ENCODE measurements around the gene CRYBB3. TPM values are rescaled to one million over a fixed set of nuclear protein-coding genes. Genes with fewer than 3 reads are reported as not detected.

CRYBB3 gene
- total and polyA plus RNA-seq, 2 donors (not counting 1 experiment from before 2014, with no cell fraction given) = not detected

DNA sequence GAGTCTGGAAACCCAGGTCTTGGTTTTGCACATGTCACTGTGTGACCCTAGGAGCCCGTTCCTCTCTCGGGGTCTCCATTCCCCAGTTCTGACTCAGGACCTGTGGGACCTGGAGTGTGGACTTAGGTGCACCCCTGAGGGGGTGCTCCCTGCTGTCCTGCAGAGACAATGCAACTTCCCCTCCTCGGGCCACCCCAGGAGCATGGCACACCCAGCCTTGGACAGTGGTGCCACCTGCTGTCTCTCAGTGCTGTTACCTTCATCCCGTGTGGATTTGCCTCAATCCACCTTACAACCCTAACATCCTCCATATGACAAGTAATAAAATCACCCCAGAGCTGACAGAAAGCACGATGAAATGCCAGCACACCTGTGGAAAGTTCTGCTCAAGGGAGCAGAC is 27.5 kb upstream of the CRYBB3 start:
- H3K27me3 ChIP-seq (ENCODE audit: control insufficient read depth, insufficient read depth, low read length) = no peaks in the 10 kb centered on the region
- no peaks in the 10 kb centered on the region for H3K9me3 ChIP-seq (ENCODE audit: control insufficient read depth, insufficient read depth, low read depth, low read length)
- no peaks in the 10 kb centered on the region for H4K20me1 ChIP-seq (ENCODE audit: control insufficient read depth, extremely low read depth, insufficient read depth, low read length)

DNA sequence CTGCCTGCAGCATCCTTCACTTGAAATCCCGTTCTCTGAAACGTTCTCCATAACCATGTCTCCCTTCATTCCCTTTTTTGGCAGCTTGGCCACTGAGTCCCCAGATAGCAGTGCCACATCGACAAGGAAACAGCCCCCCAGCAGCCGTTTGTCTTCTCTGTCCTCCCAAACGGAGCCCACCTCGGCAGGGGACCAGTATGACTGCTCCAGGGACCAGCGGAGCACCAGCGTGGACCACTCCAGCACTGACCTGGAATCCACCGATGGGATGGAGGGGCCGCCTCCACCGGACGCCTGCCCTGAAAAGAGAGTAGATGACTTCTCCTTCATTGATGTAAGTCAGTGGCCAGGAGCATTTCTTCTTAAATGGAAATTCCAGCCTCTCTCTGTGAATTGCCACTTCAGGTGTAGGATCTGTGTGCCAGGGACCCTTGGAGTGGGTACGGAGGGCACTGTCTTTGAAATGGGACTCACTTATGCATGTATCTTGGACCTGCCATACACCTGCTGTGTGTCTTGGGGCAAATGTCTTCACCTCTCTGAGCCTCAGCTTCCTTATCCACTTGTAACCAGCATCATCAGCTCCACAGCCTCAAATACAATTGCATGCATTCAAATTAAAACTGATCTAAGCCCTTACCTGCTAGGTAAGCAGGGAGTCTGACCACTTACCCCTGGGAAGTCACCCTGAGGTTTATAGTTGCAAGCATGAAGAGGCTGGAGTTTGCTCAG is 25.3 kb upstream of the CRYBB3 start:
- no peak overlapping the region for H3K4me2 ChIP-seq (ENCODE audit: extremely low read depth, insufficient read depth, low read length)
- no peaks in the 10 kb centered on the region for H3K27me3 ChIP-seq (ENCODE audit: control insufficient read depth, insufficient read depth, low read length)
- H4K20me1 ChIP-seq (ENCODE audit: control insufficient read depth, extremely low read depth, insufficient read depth, low read length) = no peaks in the 10 kb centered on the region
- H3K79me2 ChIP-seq (ENCODE audit: control insufficient read depth, insufficient read depth, low read length) = no peaks in the 10 kb centered on the region
- no peak overlapping the region for H3K27ac ChIP-seq (ENCODE audit: insufficient read depth, low read length)
- no peak for TF ChIP-seq CTCF (conservative IDR thresholded peaks at IDR 0.05 in 1 of 2, IDR thresholded peaks at IDR 0.05 in 1 of 2; ENCODE audit: low read depth in 1 of 2, low read length in 2 of 2)
- no peak for TF ChIP-seq EZH2 (IDR thresholded peaks at IDR 0.05; ENCODE audit: low read length, missing control alignments)
- no peak overlapping the region for H3K4me3 ChIP-seq (replicated peaks in 1 of 4; ENCODE audit: control extremely low read depth in 1 of 4, insufficient read depth in 1 of 4, low read depth in 3 of 4, low read length in 4 of 4)
- no peaks in the 10 kb centered on the region for H3K4me1 ChIP-seq (ENCODE audit: control insufficient read depth, extremely low read depth, insufficient read depth, low read length)
- H3K9ac ChIP-seq (ENCODE audit: insufficient read depth, low read length) = no peak overlapping the region
- no peaks in the 10 kb centered on the region for H3K9me3 ChIP-seq (ENCODE audit: control insufficient read depth, insufficient read depth, low read depth, low read length)
- no peaks in the 10 kb centered on the region for H3K36me3 ChIP-seq (ENCODE audit: control insufficient read depth, insufficient read depth, low read length)
- no peak for DNase-seq (ENCODE audit: low read depth in 2 of 2)
- no peak overlapping the region for H2AFZ ChIP-seq (ENCODE audit: low read length)

More for the DNA sequence above, 27.5 kb upstream of the CRYBB3 start:
- Histone ChIP-seq H3K4me3 (replicated peaks in 1 of 4; ENCODE audit: control extremely low read depth in 1 of 4, insufficient read depth in 1 of 4, low read depth in 3 of 4, low read length in 4 of 4) (no peak overlapping the region), H3K27ac (ENCODE audit: insufficient read depth, low read length) (no peak overlapping the region), H3K4me1 (ENCODE audit: control insufficient read depth, extremely low read depth, insufficient read depth, low read length) (no peaks in the 10 kb centered on the region), H3K4me2 (ENCODE audit: extremely low read depth, insufficient read depth, low read length) (no peak overlapping the region), H2AFZ (ENCODE audit: low read length) (no peak overlapping the region), H3K36me3 (ENCODE audit: control insufficient read depth, insufficient read depth, low read length) (no peaks in the 10 kb centered on the region), H3K9ac (ENCODE audit: insufficient read depth, low read length) (no peak overlapping the region), H3K79me2 (ENCODE audit: control insufficient read depth, insufficient read depth, low read length) (no peaks in the 10 kb centered on the region)
- no peak for DNase-seq (ENCODE audit: low read depth in 2 of 2)
- TF ChIP-seq CTCF (conservative IDR thresholded peaks at IDR 0.05 in 1 of 2, IDR thresholded peaks at IDR 0.05 in 1 of 2; ENCODE audit: low read depth in 1 of 2, low read length in 2 of 2) (no peak), EZH2 (IDR thresholded peaks at IDR 0.05; ENCODE audit: low read length, missing control alignments) (no peak)

DNA sequence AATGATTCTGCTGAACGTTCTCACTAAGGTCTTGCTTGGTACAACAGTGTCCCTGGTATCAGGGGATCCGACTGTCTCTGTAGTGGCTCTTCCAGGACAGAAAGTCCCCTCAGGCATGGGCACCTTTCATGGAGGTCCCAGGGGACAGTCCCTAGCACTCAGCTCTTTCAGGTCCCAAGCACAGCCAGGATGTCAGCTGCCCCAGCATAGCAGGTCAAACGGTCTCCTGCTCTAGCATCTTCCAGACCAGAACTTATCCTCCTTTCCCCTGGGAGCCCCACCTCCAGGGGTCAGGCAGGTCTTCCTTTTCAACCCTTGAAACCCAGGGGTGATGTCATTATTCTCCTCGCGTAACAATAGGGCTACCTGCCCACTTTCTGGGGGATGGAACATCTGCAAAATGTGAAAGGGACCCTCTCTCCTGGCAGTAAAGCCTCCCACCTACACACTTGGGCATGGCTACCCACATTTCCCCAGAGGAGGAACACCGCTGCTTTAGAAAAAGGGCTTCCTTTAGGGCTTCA is 24.7 kb upstream of the CRYBB3 start:
- Histone ChIP-seq H2AFZ (ENCODE audit: low read length) (no peak overlapping the region), H3K9ac (ENCODE audit: insufficient read depth, low read length) (no peak overlapping the region), H3K4me1 (ENCODE audit: control insufficient read depth, extremely low read depth, insufficient read depth, low read length) (no peaks in the 10 kb centered on the region), H3K27ac (ENCODE audit: insufficient read depth, low read length) (no peak overlapping the region), H3K79me2 (ENCODE audit: control insufficient read depth, insufficient read depth, low read length) (no peaks in the 10 kb centered on the region), H3K9me3 (ENCODE audit: control insufficient read depth, insufficient read depth, low read depth, low read length) (no peaks in the 10 kb centered on the region), H4K20me1 (ENCODE audit: control insufficient read depth, extremely low read depth, insufficient read depth, low read length) (no peaks in the 10 kb centered on the region), H3K4me3 (replicated peaks in 1 of 4; ENCODE audit: control extremely low read depth in 1 of 4, insufficient read depth in 1 of 4, low read depth in 3 of 4, low read length in 4 of 4) (no peak overlapping the region), H3K27me3 (ENCODE audit: control insufficient read depth, insufficient read depth, low read length) (no peaks in the 10 kb centered on the region), H3K4me2 (ENCODE audit: extremely low read depth, insufficient read depth, low read length) (no peak overlapping the region), H3K36me3 (ENCODE audit: control insufficient read depth, insufficient read depth, low read length) (no peaks in the 10 kb centered on the region)
- no peak for DNase-seq (ENCODE audit: low read depth in 2 of 2)
- no peak for TF ChIP-seq EZH2 (IDR thresholded peaks at IDR 0.05; ENCODE audit: low read length, missing control alignments)
- no peak for TF ChIP-seq CTCF (conservative IDR thresholded peaks at IDR 0.05 in 1 of 2, IDR thresholded peaks at IDR 0.05 in 1 of 2; ENCODE audit: low read depth in 1 of 2, low read length in 2 of 2)
